OCI-LY7 (cell line): ENCODE results near the gene JADE3.

Experiments used
- EZH2phosphoT487 ChIP-seq: fragments of 200-600 bp; sonication (generic); IDR thresholded peaks from 2 replicates; pipeline ENCODE4 v1.6.1; 2018; ENCODE audit warnings: low read depth, borderline replicate concordance, mild to moderate bottlenecking, mixed run types, antibody characterized with exemption, low read length, moderate library complexity, mixed read lengths
- TF ChIP-seq, protein P1 (sequence below): fragments of 200-600 bp; sonication (generic); conservative IDR thresholded peaks from 2 replicates; pipeline ENCODE4 v1.5.1; 2014; ENCODE audit warnings: mild to moderate bottlenecking, antibody characterized with exemption, low read length, moderate library complexity, mixed read lengths

DNA sequence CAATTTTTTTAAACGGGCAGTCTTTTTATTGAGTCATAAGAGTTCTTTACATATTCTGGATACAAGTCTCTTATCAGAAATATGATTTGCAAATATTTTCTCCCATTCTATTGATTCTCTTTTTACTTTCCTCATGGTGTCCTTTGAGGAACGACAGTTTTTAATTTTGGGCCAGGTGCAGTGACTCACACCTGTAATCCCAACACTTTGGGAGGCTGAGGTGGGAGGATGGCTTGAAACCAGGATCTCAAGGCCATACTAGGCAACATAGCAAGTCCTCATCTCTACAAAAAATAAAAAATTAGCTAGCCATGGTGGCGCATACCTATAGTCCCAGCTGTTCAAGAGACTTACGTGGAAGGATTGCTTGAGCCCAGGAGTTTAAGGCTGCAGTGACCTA, 99.9 kb downstream of the JADE3 start:
- TF ChIP-seq, protein P1, sequence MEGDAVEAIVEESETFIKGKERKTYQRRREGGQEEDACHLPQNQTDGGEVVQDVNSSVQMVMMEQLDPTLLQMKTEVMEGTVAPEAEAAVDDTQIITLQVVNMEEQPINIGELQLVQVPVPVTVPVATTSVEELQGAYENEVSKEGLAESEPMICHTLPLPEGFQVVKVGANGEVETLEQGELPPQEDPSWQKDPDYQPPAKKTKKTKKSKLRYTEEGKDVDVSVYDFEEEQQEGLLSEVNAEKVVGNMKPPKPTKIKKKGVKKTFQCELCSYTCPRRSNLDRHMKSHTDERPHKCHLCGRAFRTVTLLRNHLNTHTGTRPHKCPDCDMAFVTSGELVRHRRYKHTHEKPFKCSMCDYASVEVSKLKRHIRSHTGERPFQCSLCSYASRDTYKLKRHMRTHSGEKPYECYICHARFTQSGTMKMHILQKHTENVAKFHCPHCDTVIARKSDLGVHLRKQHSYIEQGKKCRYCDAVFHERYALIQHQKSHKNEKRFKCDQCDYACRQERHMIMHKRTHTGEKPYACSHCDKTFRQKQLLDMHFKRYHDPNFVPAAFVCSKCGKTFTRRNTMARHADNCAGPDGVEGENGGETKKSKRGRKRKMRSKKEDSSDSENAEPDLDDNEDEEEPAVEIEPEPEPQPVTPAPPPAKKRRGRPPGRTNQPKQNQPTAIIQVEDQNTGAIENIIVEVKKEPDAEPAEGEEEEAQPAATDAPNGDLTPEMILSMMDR: no peak
- no peak for TF ChIP-seq EZH2phosphoT487
